HepG2 (cell line): ENCODE results near the gene SLC43A1. TPM values are rescaled to one million over a fixed set of nuclear protein-coding genes. Genes with fewer than 3 reads are reported as not detected.

ENCODE experiments used
- CHCHD3 ChIP-seq: sonication (generic); formaldehyde crosslinking; IDR thresholded peaks from 2 replicates; pipeline ENCODE4 v1.8.0; 2022; ENCODE audit warnings: mild to moderate bottlenecking, missing genetic modification reagents, moderate library complexity
- KIAA2018 ChIP-seq: sonication (generic); formaldehyde crosslinking; IDR thresholded peaks from 2 replicates; pipeline ENCODE4 v1.5.0; 2020; ENCODE audit warnings: mild to moderate bottlenecking, missing genetic modification reagents, borderline replicate concordance
- SOX6 ChIP-seq, 2 experiments: fragments of 450-650 bp in 1 of 2; sonication (generic) in 1 of 2; formaldehyde crosslinking in 1 of 2; IDR thresholded peaks; 2 replicates each; pipeline versions ENCODE4 v1.4.0 to v1.6.1; 2017 to 2020; ENCODE audit warnings: antibody characterized with exemption in 1 of 2, mild to moderate bottlenecking in 1 of 2, missing genetic modification reagents in 1 of 2
- ZHX2 ChIP-seq, 2 experiments: sonication (generic) in 1 of 2; formaldehyde crosslinking in 1 of 2; IDR thresholded peaks; 2 replicates each; pipeline versions ENCODE4 v1.6.1 to v1.9.0; 2014 to 2022; ENCODE audit warnings: antibody characterized with exemption in 1 of 2, borderline replicate concordance in 1 of 2, inconsistent platforms in 1 of 2, low read depth in 1 of 2, missing genetic modification reagents in 1 of 2
- ZNF224 ChIP-seq: sonication (generic); formaldehyde crosslinking; IDR thresholded peaks from 2 replicates; pipeline ENCODE4 v1.5.0; 2020; ENCODE audit warnings: mild to moderate bottlenecking, missing genetic modification reagents
- ZNF274 ChIP-seq: sonication (generic); formaldehyde crosslinking; IDR thresholded peaks from 2 replicates; pipeline ENCODE4 v1.5.1; 2020; ENCODE audit warnings: mild to moderate bottlenecking, missing genetic modification reagents
- polyA plus RNA-seq, 8 experiments: library from polyadenylated mRNA; depleted of rRNA in 3 of 8; stranded (reverse) in 7 of 8; unstranded in 1 of 8; fragments of >200 nt; fragmentation: Illumina TruSeq in 4 of 8; extraction: Trizol in 4 of 8; gene quantifications; 2 replicates each; pipeline versions ENCODE4 v1.2.1 to v1.2.3, GENCODE V29; 2011 to 2016; ENCODE audit warnings: low read depth in 4 of 8, missing spikeins in 1 of 8, mixed read lengths in 1 of 8; ENCODE audit not compliant: insufficient read depth in 1 of 8
- total RNA-seq, 5 experiments: library from RNA; depleted of rRNA; stranded (reverse); fragments of >200 nt; fragmentation: Illumina TruSeq; extraction: Trizol; gene quantifications; 2 replicates each; pipeline ENCODE4 v1.2.3, GENCODE V29; 2016; ENCODE audit warnings: low read depth in 1 of 5
- TF ChIP-seq, protein P1 (sequence below): sonication (generic); formaldehyde crosslinking; IDR thresholded peaks from 2 replicates; pipeline ENCODE4 v1.4.0; 2020; ENCODE audit warnings: missing genetic modification reagents
- TF ChIP-seq, protein P2 (sequence below): IDR thresholded peaks from 2 replicates; pipeline ENCODE4 v1.6.1; 2016; ENCODE audit warnings: missing genetic modification reagents, missing compliant biosample characterization

SLC43A1 gene
- total and polyA plus RNA-seq, 2 of the 13 experiments (the other 11 are each of a cell fraction or from before 2014, with no cell fraction given) = 72.3 to 87.6 TPM

DNA sequence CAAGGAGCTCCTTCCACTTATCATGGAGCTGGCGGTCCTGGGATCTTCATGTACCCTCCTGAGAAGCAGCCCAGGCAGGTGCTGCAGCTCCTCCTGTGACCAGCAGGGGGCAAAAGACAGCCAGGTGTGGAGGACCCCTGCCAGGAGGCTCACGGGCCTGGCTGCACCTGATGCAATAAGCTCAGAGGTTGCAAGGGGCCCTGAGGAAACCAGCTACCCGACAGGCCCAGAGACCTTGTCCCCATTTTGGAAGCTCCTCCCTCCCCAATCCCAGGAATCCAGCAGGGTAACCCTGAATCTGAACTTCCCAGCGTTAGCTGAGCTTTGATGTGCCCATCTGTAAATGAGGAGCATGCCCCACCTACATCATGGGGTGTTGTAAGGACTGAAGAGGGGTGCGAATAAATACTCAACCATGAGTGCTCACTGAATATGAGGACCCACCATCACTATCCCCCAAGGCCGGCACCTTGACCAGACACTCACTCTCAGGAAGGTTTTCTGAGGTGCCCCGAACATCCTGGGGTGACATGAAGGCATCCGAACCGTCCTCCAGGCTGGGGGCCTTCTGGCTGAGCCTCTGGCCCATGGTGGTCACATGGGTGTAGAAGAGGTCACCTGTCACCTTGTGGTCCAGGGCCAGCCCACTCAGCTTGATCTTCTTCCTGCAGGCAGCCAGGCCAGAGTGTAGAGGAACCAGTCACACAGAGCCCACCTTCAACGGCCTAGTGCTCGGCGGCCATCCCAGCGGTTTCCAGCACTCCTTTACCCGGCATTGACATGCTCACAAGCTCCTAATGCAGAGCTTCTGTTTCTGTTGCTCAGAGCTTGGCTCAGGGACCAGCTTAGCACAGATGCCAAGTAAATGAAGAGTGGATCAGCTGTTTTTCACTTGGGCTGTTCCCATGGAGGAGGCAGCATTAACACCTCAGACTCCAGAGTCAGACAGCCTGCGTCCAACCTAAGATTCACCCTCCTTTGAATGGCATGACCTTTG, 21.7 kb downstream of the SLC43A1 start (continued):
- TF ChIP-seq ZHX2 (IDR thresholded peaks at IDR 0.05; ENCODE audit: low read depth) = no peak
- no peak for TF ChIP-seq ZHX2 (CRISPR knock-in tag; IDR thresholded peaks at IDR 0.05; ENCODE audit: borderline replicate concordance)
- TF ChIP-seq, protein P1, sequence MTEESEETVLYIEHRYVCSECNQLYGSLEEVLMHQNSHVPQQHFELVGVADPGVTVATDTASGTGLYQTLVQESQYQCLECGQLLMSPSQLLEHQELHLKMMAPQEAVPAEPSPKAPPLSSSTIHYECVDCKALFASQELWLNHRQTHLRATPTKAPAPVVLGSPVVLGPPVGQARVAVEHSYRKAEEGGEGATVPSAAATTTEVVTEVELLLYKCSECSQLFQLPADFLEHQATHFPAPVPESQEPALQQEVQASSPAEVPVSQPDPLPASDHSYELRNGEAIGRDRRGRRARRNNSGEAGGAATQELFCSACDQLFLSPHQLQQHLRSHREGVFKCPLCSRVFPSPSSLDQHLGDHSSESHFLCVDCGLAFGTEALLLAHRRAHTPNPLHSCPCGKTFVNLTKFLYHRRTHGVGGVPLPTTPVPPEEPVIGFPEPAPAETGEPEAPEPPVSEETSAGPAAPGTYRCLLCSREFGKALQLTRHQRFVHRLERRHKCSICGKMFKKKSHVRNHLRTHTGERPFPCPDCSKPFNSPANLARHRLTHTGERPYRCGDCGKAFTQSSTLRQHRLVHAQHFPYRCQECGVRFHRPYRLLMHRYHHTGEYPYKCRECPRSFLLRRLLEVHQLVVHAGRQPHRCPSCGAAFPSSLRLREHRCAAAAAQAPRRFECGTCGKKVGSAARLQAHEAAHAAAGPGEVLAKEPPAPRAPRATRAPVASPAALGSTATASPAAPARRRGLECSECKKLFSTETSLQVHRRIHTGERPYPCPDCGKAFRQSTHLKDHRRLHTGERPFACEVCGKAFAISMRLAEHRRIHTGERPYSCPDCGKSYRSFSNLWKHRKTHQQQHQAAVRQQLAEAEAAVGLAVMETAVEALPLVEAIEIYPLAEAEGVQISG = peak; percentile 91
- TF ChIP-seq ZNF224 (CRISPR knock-in tag) = no peak
- no peak for TF ChIP-seq CHCHD3
- no peak for TF ChIP-seq SOX6 (IDR thresholded peaks at IDR 0.05)
- peak; percentile 73 for TF ChIP-seq SOX6 (CRISPR knock-in tag; IDR thresholded peaks at IDR 0.05)
- TF ChIP-seq, protein P2, sequence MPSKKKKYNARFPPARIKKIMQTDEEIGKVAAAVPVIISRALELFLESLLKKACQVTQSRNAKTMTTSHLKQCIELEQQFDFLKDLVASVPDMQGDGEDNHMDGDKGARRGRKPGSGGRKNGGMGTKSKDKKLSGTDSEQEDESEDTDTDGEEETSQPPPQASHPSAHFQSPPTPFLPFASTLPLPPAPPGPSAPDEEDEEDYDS (CRISPR knock-in tag) = no peak
- TF ChIP-seq ZNF274 (CRISPR knock-in tag) = no peak
- TF ChIP-seq KIAA2018 (CRISPR knock-in tag) = no peak
